OCI-LY7 (cell line): ENCODE measurements around the gene RTP5. TPM values are rescaled to one million over a fixed set of nuclear protein-coding genes. Genes with fewer than 3 reads are reported as not detected.

Experiments
- BruUV-seq: library from RNA; stranded (reverse); fragments of 400-500 nt; replicated peaks from 2 replicates; lab custom pipeline; 2021; lab: Mats Ljungman, UMichigan
- CTCF ChIA-PET: fragments of 300-600 bp; sonication (Branson Sonifier 250); formaldehyde crosslinking; loops from one replicate; lab custom pipeline; 2022; ENCODE audit warnings: antibody characterized with exemption; ENCODE audit not compliant: unreplicated experiment; lab: Charles Lee
- POLR2A ChIA-PET: fragments of 300-600 bp; sonication (Branson Sonifier 250); formaldehyde crosslinking; loops from one replicate; lab custom pipeline; 2022; ENCODE audit warnings: antibody characterized with exemption; lab: Charles Lee
- DNase-seq: peaks from one replicate; pipeline ENCODE4 v3.0.0-alpha.2; 2015; ENCODE audit warnings: low spot score
- H2AFZ ChIP-seq: fragments of 200-600 bp; sonication (generic), shearing (Covaris generic); 2 replicates; pipeline ENCODE4 v1.6.1; 2014; ENCODE audit warnings: mild to moderate bottlenecking, antibody characterized with exemption, low read length, moderate library complexity
- H3K27ac ChIP-seq: fragments of 200-600 bp; sonication (generic); 2 replicates; pipeline ENCODE4 v1.5.1; 2014; ENCODE audit warnings: mixed run types, low read depth, mild to moderate bottlenecking, moderate library complexity, low read length, inconsistent platforms; ENCODE audit not compliant: poor library complexity, severe bottlenecking
- H3K36me3 ChIP-seq: fragments of 200-600 bp; sonication (generic); 2 replicates; pipeline ENCODE4 v1.6.1; 2014; ENCODE audit warnings: mild to moderate bottlenecking, antibody characterized with exemption, low read length, moderate library complexity, mixed read lengths; ENCODE audit not compliant: insufficient read depth
- H3K4me1 ChIP-seq: fragments of 200-600 bp; sonication (generic); 2 replicates; pipeline ENCODE4 v1.5.1; 2014; ENCODE audit warnings: mild to moderate bottlenecking, low read length; ENCODE audit not compliant: insufficient read depth, poor library complexity, severe bottlenecking
- H3K4me2 ChIP-seq: fragments of 200-600 bp; sonication (generic); 2 replicates; pipeline ENCODE4 v1.6.1; 2014; ENCODE audit warnings: mild to moderate bottlenecking, low read length
- H3K4me3 ChIP-seq: fragments of 200-600 bp; sonication (generic); 2 replicates; pipeline ENCODE4 v1.5.1; 2014; ENCODE audit warnings: mild to moderate bottlenecking, low read depth, low read length; ENCODE audit not compliant: poor library complexity, severe bottlenecking
- H3K79me2 ChIP-seq: fragments of 200-600 bp; sonication (generic); 2 replicates; pipeline ENCODE4 v1.6.1; 2016; ENCODE audit warnings: low read depth, mild to moderate bottlenecking, low read length, moderate library complexity, mixed read lengths; ENCODE audit not compliant: insufficient read depth
- H3K9me2 ChIP-seq: fragments of 200-600 bp; sonication (generic); 2 replicates; pipeline ENCODE4 v1.6.1; 2016; ENCODE audit warnings: mild to moderate bottlenecking, low read length, mixed read lengths; ENCODE audit not compliant: insufficient read depth
- H3K9me3 ChIP-seq: fragments of 200-600 bp; sonication (generic); 2 replicates; pipeline ENCODE4 v1.6.1; 2014; ENCODE audit warnings: mild to moderate bottlenecking, mixed run types, low read length, mixed read lengths
- H4K20me1 ChIP-seq: fragments of 200-600 bp; sonication (generic); 2 replicates; pipeline ENCODE4 v1.6.1; 2014; ENCODE audit warnings: mild to moderate bottlenecking, antibody characterized with exemption, low read length, moderate library complexity, mixed read lengths; ENCODE audit not compliant: insufficient read depth
- CTCF ChIP-seq: fragments of 200-600 bp; sonication (generic); conservative IDR thresholded peaks from 2 replicates; pipeline ENCODE4 v1.5.1; 2014; ENCODE audit warnings: mild to moderate bottlenecking, antibody characterized with exemption, low read length, moderate library complexity, mixed read lengths
- EZH2phosphoT487 ChIP-seq: fragments of 200-600 bp; sonication (generic); IDR thresholded peaks from 2 replicates; pipeline ENCODE4 v1.6.1; 2018; ENCODE audit warnings: low read depth, borderline replicate concordance, mild to moderate bottlenecking, mixed run types, antibody characterized with exemption, low read length, moderate library complexity, mixed read lengths
- intact Hi-C: fragments of 100-400 bp; cut with micrococcal nuclease; formaldehyde crosslinking; loops from one replicate; pipeline ENCODE4 v1.10.0; 2022; ENCODE audit not compliant: unreplicated experiment
- total RNA-seq, 2 experiments: library from RNA; depleted of rRNA in 1 of 2; stranded (reverse); fragments of >200 nt in 1 of 2; shearing (Covaris generic) in 1 of 2; gene quantifications; 2 replicates each; pipeline ENCODE4 v1.2.3, GENCODE V29; 2014 to 2022

The RTP5 gene
- total RNA-seq, 2 experiments from 2014 or later = not detected

DNA sequence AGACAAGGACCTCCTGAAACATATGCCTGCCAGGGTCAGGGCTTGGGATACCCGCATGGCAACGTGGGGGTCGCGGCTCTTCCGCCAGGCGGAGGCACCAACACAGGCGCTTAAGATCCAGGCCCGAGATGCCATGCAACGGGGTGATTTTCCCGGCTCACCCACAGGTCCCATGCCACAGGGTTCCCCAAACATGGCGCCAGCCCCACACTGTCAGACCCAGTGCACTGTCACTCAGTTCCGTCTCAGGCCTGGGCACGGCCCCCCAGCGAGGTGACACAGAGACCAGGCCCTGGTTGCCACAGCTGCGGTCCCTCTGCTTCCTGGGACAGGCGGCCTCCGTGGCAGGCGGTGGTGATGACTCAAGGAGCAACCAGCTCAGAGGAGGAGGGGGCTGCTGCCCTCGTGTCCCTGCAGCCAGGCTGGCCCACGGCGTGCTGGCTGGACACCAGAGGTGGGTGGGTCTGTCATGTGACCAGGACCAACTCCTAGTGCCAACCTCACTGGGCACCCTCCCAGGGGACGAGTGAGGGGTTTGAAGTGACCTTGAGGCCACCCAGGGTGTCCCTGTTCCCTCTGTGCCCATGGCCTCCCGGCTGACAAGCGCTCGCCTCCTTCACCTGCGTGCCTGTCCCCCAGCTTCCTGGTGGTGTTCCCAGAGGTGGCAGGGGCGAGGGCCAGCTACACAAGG lies 15.7 kb upstream of the RTP5 start:
- no peaks in the 10 kb centered on the region for H3K9me3 ChIP-seq
- ChIA-PET POLR2A (no interaction called here), CTCF (no interaction called here)
- no peak overlapping the region for H3K4me3 ChIP-seq
- no peaks in the 10 kb centered on the region for H3K36me3 ChIP-seq
- no peaks in the 10 kb centered on the region for H3K4me1 ChIP-seq
- H3K4me2 ChIP-seq = no peak overlapping the region
- H3K9me2 ChIP-seq = no peaks in the 10 kb centered on the region
- no peaks in the 10 kb centered on the region for H3K79me2 ChIP-seq
- TF ChIP-seq CTCF (no peak), EZH2phosphoT487 (no peak)
- DNase-seq = no peak
- no TSS peak for BruUV-seq
- no peak overlapping the region for H2AFZ ChIP-seq
- no peaks in the 10 kb centered on the region for H4K20me1 ChIP-seq
- intact Hi-C loops = no loop called here
- H3K27ac ChIP-seq = no peak overlapping the region

DNA sequence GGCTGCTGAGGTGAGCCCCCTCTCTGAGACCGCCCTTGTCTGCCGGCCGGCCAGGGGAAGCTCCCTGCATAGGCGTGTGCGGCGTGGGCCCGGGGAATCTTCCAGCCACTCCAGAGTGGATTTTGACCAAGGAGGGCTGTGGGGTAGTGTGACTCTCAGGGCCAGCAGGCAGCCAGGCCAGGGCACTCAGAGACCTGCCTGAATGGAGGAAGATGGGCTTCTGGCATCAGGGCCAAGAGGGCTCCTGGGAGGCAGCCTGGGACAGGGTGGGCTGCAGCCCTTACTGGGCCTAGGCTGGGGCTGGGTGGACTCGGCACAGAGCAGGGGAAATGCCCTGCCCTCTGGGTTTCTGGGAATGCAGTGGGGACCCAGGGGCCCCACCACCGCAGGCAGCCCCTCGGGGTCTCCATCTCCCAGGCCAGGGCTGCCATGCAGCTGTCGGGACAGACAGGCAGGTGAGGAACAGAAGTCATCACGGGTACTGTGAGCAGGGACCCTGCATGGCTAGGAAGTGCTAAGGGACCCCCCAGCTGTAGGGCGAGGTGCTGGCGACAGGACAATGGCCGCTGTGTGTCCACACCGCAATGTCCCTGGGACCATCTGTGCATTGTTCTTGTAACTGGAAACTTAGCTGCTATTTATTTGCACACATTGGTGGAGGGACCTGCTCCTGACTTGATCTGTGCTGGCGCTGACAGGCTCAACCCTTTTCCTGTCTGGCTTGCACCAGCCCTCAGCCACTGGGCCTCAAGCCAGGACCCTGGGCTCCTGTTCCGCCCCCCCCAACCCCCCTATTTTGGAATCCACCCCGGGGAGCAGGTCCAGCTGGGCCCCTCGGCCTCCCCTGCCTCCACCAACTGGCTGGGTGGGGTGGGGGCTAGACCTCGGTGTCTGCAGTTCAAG lies 14.9 kb upstream of the RTP5 start:
- Histone ChIP-seq H3K79me2 (no peaks in the 10 kb centered on the region), H3K27ac (no peak overlapping the region), H3K4me1 (peaks cover 8% of the 10 kb centered on the region), H3K36me3 (no peaks in the 10 kb centered on the region), H4K20me1 (no peaks in the 10 kb centered on the region), H2AFZ (no peak overlapping the region), H3K9me3 (no peaks in the 10 kb centered on the region), H3K4me2 (no peak overlapping the region), H3K4me3 (no peak overlapping the region), H3K9me2 (no peaks in the 10 kb centered on the region)
- DNase-seq = no peak
- ChIA-PET CTCF (no interaction called here), POLR2A (no interaction called here)
- intact Hi-C loops = no loop called here
- BruUV-seq = no TSS peak
- TF ChIP-seq CTCF (no peak), EZH2phosphoT487 (no peak)
